ENCODE results near the gene KCMF1.

KCMF1 gene

DNA sequence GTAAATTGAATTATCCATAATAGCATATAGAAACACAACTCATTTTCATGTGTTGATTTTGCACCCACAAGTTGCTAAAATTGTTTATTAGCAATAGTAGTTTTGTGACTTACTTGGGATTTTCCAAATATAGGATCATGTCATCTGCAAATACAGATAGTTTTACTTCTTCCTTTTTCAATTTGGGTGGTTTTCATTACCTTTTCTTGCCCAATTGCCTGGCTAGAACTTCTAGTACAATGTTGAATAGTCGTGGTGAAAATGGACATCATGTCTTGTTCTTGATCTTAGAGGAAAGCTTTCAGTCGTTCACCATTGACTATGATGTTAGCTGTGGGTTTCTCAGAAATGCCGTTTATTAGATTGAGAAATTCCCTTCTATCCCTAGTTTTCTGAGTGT, 102.1 kb downstream of the KCMF1 start:
- Mint-ChIP-seq H3K9me3 (no peaks in the 10 kb centered on the region), H3K27me3 (peaks cover 20% of the 10 kb centered on the region), H3K4me3 (no peak overlapping the region), H3K36me3 (no peaks in the 10 kb centered on the region), H3K4me1 (no peaks in the 10 kb centered on the region), H3K27ac (no peak overlapping the region)
- DNase-seq: no peak
- CTCF ChIA-PET: interaction anchor here (1.7 kb wide), 1 partner anchor 212 kb away, joined by 3 read pairs; no protein-coding TSS in a partner anchor

DNA sequence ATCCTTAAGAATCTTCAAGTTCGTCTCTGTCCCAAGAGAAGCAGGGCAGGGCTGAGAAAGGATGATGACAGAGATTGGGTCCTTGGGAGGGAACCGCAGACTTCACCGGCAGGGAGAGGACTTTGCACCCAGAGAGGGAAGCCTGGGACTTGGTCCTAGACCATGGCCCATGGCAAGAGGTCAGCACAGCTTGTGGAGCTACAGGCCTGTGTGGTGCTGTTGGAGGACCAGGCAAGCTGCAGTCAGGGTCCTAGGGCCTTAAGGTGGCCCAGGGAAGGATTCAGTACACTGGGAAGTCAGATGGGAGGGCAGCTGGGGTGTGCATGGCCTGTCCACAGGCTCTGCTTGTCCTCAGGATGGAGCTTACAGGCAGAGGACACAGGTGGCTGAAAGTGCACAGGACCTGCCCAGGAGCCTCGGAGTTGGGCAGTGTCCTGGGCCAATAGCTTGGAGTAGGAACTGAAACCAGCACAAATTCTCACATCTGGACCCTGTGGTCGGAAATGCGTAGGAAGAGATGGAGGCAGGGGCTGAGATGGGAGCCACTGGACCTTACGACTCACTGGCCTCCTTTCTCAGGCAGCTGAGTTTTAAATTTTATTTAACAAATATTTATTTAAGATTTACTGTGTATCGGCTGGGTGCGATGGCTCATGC, 105.8 kb downstream of the KCMF1 start:
- Mint-ChIP-seq H3K4me3 (no peak overlapping the region), H3K9me3 (peaks cover 4% of the 10 kb centered on the region), H3K27ac (no peak overlapping the region), H3K4me1 (no peaks in the 10 kb centered on the region), H3K27me3 (peaks cover 25% of the 10 kb centered on the region), H3K36me3 (no peaks in the 10 kb centered on the region)
- CTCF ChIA-PET: interaction anchor here (0.8 to 1.1 kb wide), 2 partner anchors 59 to 221 kb away, joined by 3 to 4 read pairs; no protein-coding TSS in a partner anchor
- DNase-seq: no peak

- Mint-ChIP-seq H3K4me1 (no peaks in the 10 kb centered on the region), H3K27ac (no peak overlapping the region), H3K36me3 (no peaks in the 10 kb centered on the region), H3K4me3 (no peak overlapping the region), H3K9me3 (peaks cover 4% of the 10 kb centered on the region), H3K27me3 (peaks cover 30% of the 10 kb centered on the region)
- no peak for DNase-seq
- CTCF ChIA-PET: no interaction called here
Measured at GRCh38 chr2:85077859-85078419, 107.0 kb downstream of the KCMF1 start.

GRCh38 chr2:85078536-85078935, 107.6 kb downstream of the KCMF1 start:
- CTCF ChIA-PET: interaction anchor here (1.2 kb wide), 1 partner anchor 9 kb away, joined by 3 read pairs; no protein-coding TSS in a partner anchor
- Mint-ChIP-seq H3K36me3 (no peaks in the 10 kb centered on the region), H3K9me3 (peaks cover 4% of the 10 kb centered on the region), H3K27ac (no peak overlapping the region), H3K4me3 (no peak overlapping the region), H3K4me1 (no peaks in the 10 kb centered on the region), H3K27me3 (peaks cover 35% of the 10 kb centered on the region)
- no peak for DNase-seq

DNA sequence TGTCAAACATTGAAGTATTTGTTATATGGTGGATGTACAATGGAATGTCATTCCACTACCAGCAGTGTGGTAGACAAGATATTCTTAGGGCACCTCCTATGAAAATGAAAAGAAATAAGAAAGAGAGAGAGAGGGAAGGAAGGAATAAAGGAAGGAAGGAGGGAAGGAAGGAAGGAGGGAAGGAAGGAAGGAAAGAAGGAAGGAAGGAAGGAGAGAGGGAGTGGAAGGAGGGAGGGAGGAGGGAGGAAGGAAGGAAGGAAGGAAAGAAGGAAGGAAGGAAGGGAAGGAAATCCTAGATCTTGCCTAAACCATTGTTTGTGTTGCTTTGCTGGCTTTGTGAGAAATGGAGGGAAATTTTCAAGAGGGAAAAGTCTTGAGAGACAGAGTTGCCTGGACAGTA, 112.1 kb downstream of the KCMF1 start:
- H3K9me3 Mint-ChIP-seq: peaks cover 4% of the 10 kb centered on the region
- no peak overlapping the region for H3K4me3 Mint-ChIP-seq
- no peak overlapping the region for H3K27ac Mint-ChIP-seq
- DNase-seq: no peak
- no peaks in the 10 kb centered on the region for H3K4me1 Mint-ChIP-seq
- H3K27me3 Mint-ChIP-seq: peaks cover 22% of the 10 kb centered on the region
- no peaks in the 10 kb centered on the region for H3K36me3 Mint-ChIP-seq
- CTCF ChIA-PET: no interaction called here

- CTCF ChIA-PET: interaction anchor here (1.1 to 1.3 kb wide), 2 partner anchors 19 to 68 kb away, joined by 3 read pairs; no protein-coding TSS in a partner anchor
- peaks cover 21% of the 10 kb centered on the region for H3K27me3 Mint-ChIP-seq
- no peak overlapping the region for H3K27ac Mint-ChIP-seq
- H3K4me1 Mint-ChIP-seq: no peaks in the 10 kb centered on the region
- peaks cover 4% of the 10 kb centered on the region for H3K9me3 Mint-ChIP-seq
- no peak overlapping the region for H3K4me3 Mint-ChIP-seq
- no peaks in the 10 kb centered on the region for H3K36me3 Mint-ChIP-seq
- DNase-seq: no peak
Measured at GRCh38 chr2:85085563-85085962, 114.6 kb downstream of the KCMF1 start.

- Mint-ChIP-seq H3K9me3 (no peaks in the 10 kb centered on the region), H3K4me1 (no peaks in the 10 kb centered on the region), H3K36me3 (no peaks in the 10 kb centered on the region), H3K27ac (no peak overlapping the region), H3K27me3 (peaks cover 21% of the 10 kb centered on the region), H3K4me3 (no peak overlapping the region)
- CTCF ChIA-PET: no interaction called here
- DNase-seq: no peak
Measured at GRCh38 chr2:85087541-85087940, 116.6 kb downstream of the KCMF1 start.

DNA sequence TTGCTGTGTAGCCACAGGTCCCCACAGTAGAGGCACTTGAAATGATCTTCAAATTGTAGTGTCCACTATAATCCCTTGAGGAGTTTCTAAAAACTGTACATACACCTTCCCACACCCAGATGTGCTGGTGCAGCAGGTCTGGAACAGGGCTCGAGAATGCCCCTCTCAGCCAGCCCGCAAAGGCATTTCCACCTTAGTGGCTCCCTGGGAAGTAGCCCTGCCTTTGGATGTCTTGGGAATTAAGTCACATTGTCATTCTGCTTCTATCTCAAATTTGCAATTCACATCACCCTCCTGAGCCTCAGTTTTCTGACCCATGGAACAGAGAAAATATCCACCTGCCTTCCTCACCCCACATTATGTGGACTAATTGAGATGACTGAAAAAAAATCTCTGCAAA, 118.0 kb downstream of the KCMF1 start:
- CTCF ChIA-PET: no interaction called here
- H3K9me3 Mint-ChIP-seq: no peaks in the 10 kb centered on the region
- no peak overlapping the region for H3K4me3 Mint-ChIP-seq
- no peak for DNase-seq
- H3K36me3 Mint-ChIP-seq: no peaks in the 10 kb centered on the region
- no peaks in the 10 kb centered on the region for H3K4me1 Mint-ChIP-seq
- no peak overlapping the region for H3K27ac Mint-ChIP-seq
- peaks cover 18% of the 10 kb centered on the region for H3K27me3 Mint-ChIP-seq

DNA sequence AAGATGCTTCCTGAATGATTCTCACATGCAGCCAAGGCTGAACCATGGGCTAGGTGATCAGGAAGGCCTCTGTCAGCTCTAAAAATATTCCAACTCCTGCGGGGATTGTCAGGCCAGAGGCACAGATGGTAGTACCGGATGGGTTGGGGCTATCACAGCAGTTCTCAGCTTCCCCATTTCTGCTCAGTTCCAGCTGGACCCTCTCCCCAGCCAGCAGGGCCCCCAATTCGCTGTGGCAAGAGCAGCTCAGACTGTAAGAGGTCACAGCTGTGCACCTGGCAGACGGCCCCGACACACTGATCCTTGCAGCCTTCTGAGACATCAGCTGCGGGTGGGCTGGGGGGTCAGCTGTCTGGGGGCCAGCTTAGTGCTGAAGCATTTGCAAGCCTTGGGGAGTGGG, 118.6 kb downstream of the KCMF1 start:
- Mint-ChIP-seq H3K27ac (no peak overlapping the region), H3K36me3 (no peaks in the 10 kb centered on the region), H3K4me1 (no peaks in the 10 kb centered on the region), H3K9me3 (no peaks in the 10 kb centered on the region), H3K27me3 (peaks cover 18% of the 10 kb centered on the region), H3K4me3 (no peak overlapping the region)
- no peak for DNase-seq
- CTCF ChIA-PET: no interaction called here

- Mint-ChIP-seq H3K36me3 (no peaks in the 10 kb centered on the region), H3K27ac (no peak overlapping the region), H3K27me3 (peaks cover 28% of the 10 kb centered on the region), H3K4me3 (no peak overlapping the region), H3K4me1 (no peaks in the 10 kb centered on the region), H3K9me3 (no peaks in the 10 kb centered on the region)
- DNase-seq: no peak
- CTCF ChIA-PET: no interaction called here
Measured at GRCh38 chr2:85091838-85092237, 120.9 kb downstream of the KCMF1 start.

GRCh38 chr2:85095094-85095493, 124.1 kb downstream of the KCMF1 start:
- no peaks in the 10 kb centered on the region for H3K9me3 Mint-ChIP-seq
- DNase-seq: no peak
- CTCF ChIA-PET: interaction anchor here (0.8 kb wide), 1 partner anchor 203 kb away, joined by 3 read pairs; no protein-coding TSS in a partner anchor
- H3K4me1 Mint-ChIP-seq: no peaks in the 10 kb centered on the region
- H3K36me3 Mint-ChIP-seq: no peaks in the 10 kb centered on the region
- H3K4me3 Mint-ChIP-seq: no peak overlapping the region
- no peak overlapping the region for H3K27ac Mint-ChIP-seq
- H3K27me3 Mint-ChIP-seq: peaks cover 29% of the 10 kb centered on the region

DNA sequence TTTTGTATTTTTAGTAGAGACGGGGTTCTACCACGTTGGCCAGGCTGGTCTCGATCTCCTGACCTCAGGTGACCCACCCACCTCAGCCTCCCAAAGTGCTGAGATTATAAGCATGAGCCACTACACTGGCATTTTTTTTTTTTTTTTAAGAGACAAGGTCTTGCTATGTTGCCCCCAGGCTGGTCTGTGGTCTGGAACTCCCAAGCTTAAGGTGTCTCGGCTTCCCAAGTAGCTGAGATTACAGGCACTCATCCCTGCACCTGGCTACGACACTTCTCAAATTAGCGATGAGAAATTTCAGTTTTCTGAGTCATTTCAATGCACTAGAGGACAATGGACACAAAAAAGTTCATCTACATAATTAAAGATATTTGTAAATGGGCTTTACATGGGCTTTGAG, 125.7 kb downstream of the KCMF1 start:
- no peak for DNase-seq
- Mint-ChIP-seq H3K27me3 (peaks cover 28% of the 10 kb centered on the region), H3K27ac (no peak overlapping the region), H3K4me3 (no peak overlapping the region), H3K4me1 (no peaks in the 10 kb centered on the region), H3K36me3 (no peaks in the 10 kb centered on the region), H3K9me3 (no peaks in the 10 kb centered on the region)
- CTCF ChIA-PET: interaction anchor here (0.6 kb wide), 1 partner anchor 13 kb away, joined by 3 read pairs; no protein-coding TSS in a partner anchor

DNA sequence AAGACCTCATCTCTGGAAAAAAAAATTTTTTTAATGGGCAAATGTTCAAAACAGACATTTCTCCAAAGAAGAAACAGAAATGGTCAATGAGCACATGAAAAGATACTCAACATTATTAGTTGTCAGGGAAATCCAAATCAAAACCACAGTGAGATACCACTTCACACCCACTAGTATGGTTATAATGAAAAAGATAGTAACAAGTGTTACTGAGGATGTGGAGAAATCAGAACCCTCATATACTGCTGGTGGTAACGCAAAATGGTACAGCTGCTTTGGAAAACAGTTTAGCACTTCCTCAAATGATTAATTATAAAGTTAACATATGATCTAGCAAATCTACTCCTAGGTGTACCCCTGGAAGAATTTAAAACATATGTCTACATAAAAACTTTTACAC, 133.3 kb downstream of the KCMF1 start:
- Mint-ChIP-seq H3K27me3 (peaks cover 9% of the 10 kb centered on the region), H3K36me3 (no peaks in the 10 kb centered on the region), H3K27ac (no peak overlapping the region), H3K9me3 (no peaks in the 10 kb centered on the region), H3K4me1 (no peaks in the 10 kb centered on the region), H3K4me3 (no peak overlapping the region)
- CTCF ChIA-PET: no interaction called here
- no peak for DNase-seq

- Mint-ChIP-seq H3K36me3 (no peaks in the 10 kb centered on the region), H3K9me3 (no peaks in the 10 kb centered on the region), H3K27me3 (peaks cover 3% of the 10 kb centered on the region), H3K4me3 (no peak overlapping the region), H3K27ac (no peak overlapping the region), H3K4me1 (no peaks in the 10 kb centered on the region)
- DNase-seq: no peak
- CTCF ChIA-PET: no interaction called here
Measured at GRCh38 chr2:85106489-85107180, 135.7 kb downstream of the KCMF1 start.
